DOHH2 (cell line): ENCODE results near the gene DUSP28.

Experiments
- H3F3A ChIP-seq: fragments of 200-600 bp; sonication (generic), shearing (Covaris generic); 2 replicates; pipeline ENCODE4 v1.6.0; 2016; ENCODE audit warnings: antibody characterized with exemption, mild to moderate bottlenecking; ENCODE audit not compliant: control insufficient read depth, insufficient read depth
- H3K27ac ChIP-seq: fragments of 200-600 bp; sonication (generic); 2 replicates; pipeline ENCODE4 v1.5.1; 2014; ENCODE audit warnings: low read depth, mild to moderate bottlenecking, low read length, moderate library complexity
- H3K27me3 ChIP-seq: fragments of 200-600 bp; sonication (generic); 2 replicates; pipeline ENCODE4 v1.6.1; 2014; ENCODE audit warnings: mild to moderate bottlenecking, low read length, mixed read lengths; ENCODE audit not compliant: control insufficient read depth
- H3K36me3 ChIP-seq: fragments of 200-600 bp; sonication (generic); 2 replicates; pipeline ENCODE4 v1.6.1; 2014; ENCODE audit warnings: mild to moderate bottlenecking, low read length, moderate library complexity, mixed read lengths; ENCODE audit not compliant: control insufficient read depth
- H3K4me1 ChIP-seq: fragments of 200-600 bp; sonication (generic); 2 replicates; pipeline ENCODE4 v1.6.1; 2014; ENCODE audit warnings: mild to moderate bottlenecking, low read length, mixed read lengths; ENCODE audit not compliant: control insufficient read depth
- H3K4me2 ChIP-seq: fragments of 200-600 bp; sonication (generic); 2 replicates; pipeline ENCODE4 v1.6.0; 2014; ENCODE audit warnings: mild to moderate bottlenecking, low read length, moderate library complexity
- H3K4me3 ChIP-seq: fragments of 200-600 bp; sonication (generic); 2 replicates; pipeline ENCODE4 v1.5.1; 2014; ENCODE audit warnings: mild to moderate bottlenecking, low read length, mixed read lengths
- H3K79me2 ChIP-seq: fragments of 200-600 bp; sonication (generic); 2 replicates; pipeline ENCODE4 v1.6.1; 2014; ENCODE audit warnings: mild to moderate bottlenecking, low read length, mixed read lengths; ENCODE audit not compliant: control insufficient read depth
- H3K9me2 ChIP-seq: fragments of 200-600 bp; sonication (generic); replicated peaks from 2 replicates; pipeline ENCODE4 v1.6.1; 2014; ENCODE audit warnings: mild to moderate bottlenecking, low read length, mixed read lengths; ENCODE audit not compliant: control insufficient read depth
- H3K9me3 ChIP-seq: fragments of 200-600 bp; sonication (generic); 2 replicates; pipeline ENCODE4 v1.6.1; 2014; ENCODE audit warnings: antibody characterized with exemption, low read length, mixed read lengths; ENCODE audit not compliant: control insufficient read depth, insufficient read depth
- H4K20me1 ChIP-seq: fragments of 200-600 bp; sonication (generic); 2 replicates; pipeline ENCODE4 v1.6.0; 2014; ENCODE audit warnings: low read depth, mild to moderate bottlenecking, antibody characterized with exemption, low read length, moderate library complexity; ENCODE audit not compliant: control insufficient read depth, insufficient read depth
- CTCF ChIP-seq: fragments of 200-600 bp; sonication (generic); IDR thresholded peaks from one replicate; pipeline ENCODE4 v1.5.1; 2014; ENCODE audit warnings: antibody characterized with exemption, mild to moderate bottlenecking, low read depth, low read length; ENCODE audit not compliant: poor library complexity, severe bottlenecking
- EZH2phosphoT487 ChIP-seq: fragments of 200-600 bp; sonication (generic); IDR thresholded peaks from 2 replicates; pipeline ENCODE4 v1.6.1; 2017; ENCODE audit warnings: borderline replicate concordance, mild to moderate bottlenecking, antibody characterized with exemption, low read length, moderate library complexity, mixed read lengths

The DUSP28 gene

GRCh38 chr2:240569523-240569997 lies 9.4 kb downstream of the DUSP28 start:
- TF ChIP-seq CTCF (no peak), EZH2phosphoT487 (no peak)
- peaks cover 13% of the 10 kb centered on the region for H3F3A ChIP-seq
- no peaks in the 10 kb centered on the region for H3K9me2 ChIP-seq
- H3K4me3 ChIP-seq = peak overlapping the region; percentile 97
- H3K4me1 ChIP-seq = peaks cover 47% of the 10 kb centered on the region
- H3K79me2 ChIP-seq = peaks cover 65% of the 10 kb centered on the region
- H3K9me3 ChIP-seq = no peaks in the 10 kb centered on the region
- H4K20me1 ChIP-seq = peaks cover 5% of the 10 kb centered on the region
- H3K27ac ChIP-seq = peak overlapping the region; percentile 50; the same call in 1 of the 2 replicates
- no peaks in the 10 kb centered on the region for H3K27me3 ChIP-seq
- peaks cover 12% of the 10 kb centered on the region for H3K36me3 ChIP-seq
- peak overlapping the region; percentile 100 for H3K4me2 ChIP-seq

- H3K4me1 ChIP-seq = peaks cover 42% of the 10 kb centered on the region
- no peaks in the 10 kb centered on the region for H3K9me2 ChIP-seq
- no peak overlapping the region for H3K27ac ChIP-seq
- H3K4me2 ChIP-seq = peak overlapping the region; percentile 100
- peaks cover 15% of the 10 kb centered on the region for H3K36me3 ChIP-seq
- H3K27me3 ChIP-seq = no peaks in the 10 kb centered on the region
- TF ChIP-seq EZH2phosphoT487 (no peak), CTCF (no peak)
- H3F3A ChIP-seq = peaks cover 13% of the 10 kb centered on the region
- H4K20me1 ChIP-seq = peaks cover 5% of the 10 kb centered on the region
- no peaks in the 10 kb centered on the region for H3K9me3 ChIP-seq
- H3K79me2 ChIP-seq = peaks cover 60% of the 10 kb centered on the region
- H3K4me3 ChIP-seq = peak overlapping the region; percentile 97
Measured at GRCh38 chr2:240569998-240570530, 9.9 kb downstream of the DUSP28 start.

- H3K4me2 ChIP-seq = peak overlapping the region; percentile 100; the same call in 1 of the 2 replicates
Measured at GRCh38 chr2:240570531-240571313, 10.6 kb downstream of the DUSP28 start.

More at GRCh38 chr2:240570531-240571313, 10.6 kb downstream of the DUSP28 start:
- peaks cover 13% of the 10 kb centered on the region for H3F3A ChIP-seq
- H3K4me3 ChIP-seq = no peak overlapping the region
- peaks cover 5% of the 10 kb centered on the region for H4K20me1 ChIP-seq
- H3K4me1 ChIP-seq = peaks cover 36% of the 10 kb centered on the region
- no peak overlapping the region for H3K27ac ChIP-seq
- H3K27me3 ChIP-seq = no peaks in the 10 kb centered on the region
- peaks cover 54% of the 10 kb centered on the region for H3K79me2 ChIP-seq
- TF ChIP-seq CTCF (no peak), EZH2phosphoT487 (no peak)
- no peaks in the 10 kb centered on the region for H3K9me3 ChIP-seq
- peaks cover 14% of the 10 kb centered on the region for H3K36me3 ChIP-seq
- H3K9me2 ChIP-seq = no peaks in the 10 kb centered on the region
